Stimulated activated CD4-positive, alpha-beta T cell treated with anti-CD3 and anti-CD28 coated beads, Interleukin-12 subunit alpha, Interleukin-12 subunit beta, amount 100 ng/mL, for 24 hours (primary cell): ENCODE data around the gene PRDX1.

Experiments used
- DNase-seq, 2 experiments: peaks; one replicate each; pipeline ENCODE4 v3.0.0-alpha.2; 2020; ENCODE audit warnings: low read depth in 2 of 2

PRDX1 gene

DNA sequence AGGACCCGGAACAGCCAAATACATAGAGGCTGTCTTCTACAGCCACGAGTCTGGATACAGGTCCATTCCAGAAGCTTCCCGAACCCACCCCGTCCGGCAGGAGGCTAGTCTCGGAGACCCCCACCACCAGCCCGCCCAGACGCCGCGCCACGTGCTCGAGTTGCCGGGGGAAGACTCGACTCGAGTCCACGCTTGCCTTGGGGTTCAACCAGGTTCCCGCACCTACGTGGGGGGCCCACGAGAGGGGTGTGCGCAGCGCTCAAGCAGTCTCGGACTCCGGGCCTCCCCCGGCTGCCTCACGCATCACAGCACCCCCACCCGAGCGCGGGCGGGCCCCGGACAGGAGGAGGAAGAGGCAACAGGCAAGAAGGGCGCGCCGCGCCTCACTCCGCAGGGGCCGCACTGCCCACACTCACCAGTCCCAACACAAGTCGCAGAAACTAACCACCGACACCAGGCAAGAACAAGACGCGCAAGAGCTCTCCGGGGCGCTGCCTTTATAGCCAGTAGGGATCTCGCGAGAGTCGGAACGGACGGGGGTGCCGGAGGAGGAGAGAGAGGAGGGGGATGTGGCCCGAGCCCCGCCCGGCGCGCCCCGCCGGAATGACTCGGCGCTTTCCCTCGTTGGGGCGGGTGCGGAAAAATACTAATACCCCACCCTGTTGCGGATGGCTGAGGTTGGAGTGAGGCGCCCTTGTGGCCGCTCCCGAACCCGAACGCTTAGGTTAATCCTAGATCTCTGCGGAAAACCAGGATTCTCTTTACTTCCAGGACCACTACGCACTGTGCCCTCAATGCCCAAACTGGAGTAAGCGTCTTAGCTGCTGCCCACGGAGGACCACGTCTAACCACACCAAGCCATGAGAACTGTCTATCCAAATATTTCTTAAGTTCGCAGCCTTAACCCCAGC lies at the start of gene PRDX1:
Gene PRDX1 (minus strand): TSS at position 472 of the 911 bp plus-strand sequence. CDS start 2,841 bp downstream, outside the sequence.
- DNase-seq, result peak; percentile 97 to 99

DNA sequence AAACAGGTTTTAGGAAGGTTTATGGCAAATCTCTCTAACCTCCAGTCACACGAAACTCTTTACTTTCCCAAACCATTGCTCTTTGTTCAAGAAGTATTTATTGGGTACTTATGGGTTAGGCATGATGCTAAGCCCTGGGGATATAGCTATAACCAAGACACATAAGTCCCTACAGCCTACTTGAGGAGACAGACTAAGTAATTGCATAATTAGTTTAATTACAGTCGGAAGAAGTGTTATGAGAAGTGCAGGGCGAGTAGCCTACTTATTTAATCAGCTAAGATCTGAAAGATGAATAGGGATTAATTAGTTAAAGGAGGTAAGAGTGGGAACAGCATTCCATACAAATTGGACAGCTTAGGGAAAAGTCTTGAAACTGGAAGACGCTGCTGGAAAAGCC lies 48.9 kb upstream of the PRDX1 start:
- DNase-seq, result no peak

DNA sequence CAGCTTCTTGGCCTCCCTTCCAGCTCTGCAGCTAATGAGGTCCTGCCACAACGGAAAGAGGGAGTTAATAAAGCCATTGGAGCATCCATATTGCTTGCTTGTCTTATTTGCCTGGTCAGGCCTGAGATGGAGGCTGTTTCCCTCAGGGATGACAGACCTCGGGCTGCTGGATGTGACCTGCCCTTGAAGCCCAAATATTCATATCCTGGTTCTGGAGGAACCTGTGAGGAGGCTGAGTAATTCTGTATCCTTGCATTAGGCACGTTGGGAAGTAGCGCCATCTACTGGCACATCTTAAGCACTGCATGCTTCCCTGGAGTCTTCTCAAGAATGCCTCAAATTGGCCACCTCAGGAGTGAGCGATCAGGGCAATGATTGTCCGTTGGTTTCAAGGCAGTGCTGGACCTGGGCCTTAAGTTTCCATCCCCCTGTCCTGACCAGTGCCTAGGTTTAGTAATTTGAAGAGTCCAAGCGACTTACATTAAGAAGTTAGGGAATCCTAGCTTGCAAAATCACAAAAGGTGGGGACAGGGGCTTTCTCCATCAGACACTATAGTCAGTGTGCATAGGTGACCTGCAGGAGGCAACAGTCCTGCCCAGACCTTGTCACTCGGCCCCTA lies 48.4 kb upstream of the PRDX1 start:
- DNase-seq, result peak; percentile 47 to 51

DNA sequence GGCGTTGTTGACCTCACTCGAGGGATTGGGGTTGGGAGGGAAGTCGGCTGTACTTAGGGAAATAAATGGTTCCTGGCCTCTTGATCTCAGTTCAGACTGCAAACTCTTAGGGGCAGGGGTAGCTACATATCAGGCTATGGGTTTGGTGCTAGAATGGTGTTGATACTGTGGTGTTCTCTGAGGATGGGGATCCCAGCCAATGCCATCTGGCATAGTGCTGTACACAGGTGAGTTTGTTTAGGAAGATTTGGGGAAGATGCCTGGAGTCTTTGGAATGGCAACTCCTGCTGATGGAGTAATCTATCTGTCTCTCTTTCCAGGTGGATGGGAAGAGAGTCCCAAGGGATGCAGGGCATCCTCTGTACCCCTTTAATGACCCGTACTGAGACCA lies 47.9 kb upstream of the PRDX1 start:
- no peak for DNase-seq

DNA sequence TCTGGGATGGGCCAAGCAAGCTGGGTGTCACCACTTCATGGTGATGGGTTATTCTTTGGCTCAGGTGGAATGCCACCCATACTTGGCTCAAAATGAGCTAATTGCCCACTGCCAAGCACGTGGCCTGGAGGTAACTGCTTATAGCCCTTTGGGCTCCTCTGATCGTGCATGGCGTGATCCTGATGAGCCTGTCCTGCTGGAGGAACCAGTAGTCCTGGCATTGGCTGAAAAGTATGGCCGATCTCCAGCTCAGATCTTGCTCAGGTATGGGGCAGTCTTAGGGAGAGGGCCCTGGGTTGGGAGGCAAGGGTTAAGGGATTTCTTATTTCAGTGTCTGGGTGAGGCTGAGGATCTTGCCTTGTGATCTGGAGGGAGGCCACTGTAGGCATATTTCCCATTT lies 46.7 kb upstream of the PRDX1 start:
- DNase-seq, result no peak

DNA sequence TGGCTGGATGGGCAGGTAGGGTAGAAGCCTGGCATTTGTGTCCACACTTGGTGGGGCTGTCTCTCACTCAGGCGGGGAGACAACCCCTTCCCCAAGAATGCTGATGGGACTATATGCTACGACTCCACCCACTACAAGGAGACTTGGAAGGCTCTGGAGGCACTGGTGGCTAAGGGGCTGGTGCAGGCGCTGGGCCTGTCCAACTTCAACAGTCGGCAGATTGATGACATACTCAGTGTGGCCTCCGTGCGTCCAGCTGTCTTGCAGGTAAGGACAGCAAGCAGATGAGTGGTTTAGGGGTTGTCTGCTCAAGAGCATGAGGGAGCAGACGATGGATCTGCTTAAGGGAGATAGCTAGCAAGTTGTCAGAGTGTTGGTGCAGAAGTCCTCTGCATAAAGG lies 46.2 kb upstream of the PRDX1 start:
- DNase-seq, result no peak

DNA sequence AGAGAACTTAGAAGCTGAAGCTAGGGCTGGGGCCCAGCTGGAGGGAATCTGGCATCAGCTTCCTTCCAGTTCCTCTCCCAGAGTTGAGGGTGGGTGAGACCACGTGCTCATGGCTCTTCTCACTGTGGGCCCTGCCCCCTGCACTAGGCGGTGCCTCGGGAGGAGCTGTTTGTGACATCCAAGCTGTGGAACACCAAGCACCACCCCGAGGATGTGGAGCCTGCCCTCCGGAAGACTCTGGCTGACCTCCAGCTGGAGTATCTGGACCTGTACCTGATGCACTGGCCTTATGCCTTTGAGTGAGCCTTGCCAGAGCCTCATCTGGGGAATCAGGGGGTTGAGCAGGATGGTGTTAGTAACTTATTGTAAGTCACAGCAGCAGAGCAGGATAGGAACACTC lies 45.0 kb upstream of the PRDX1 start:
- no peak for DNase-seq

DNA sequence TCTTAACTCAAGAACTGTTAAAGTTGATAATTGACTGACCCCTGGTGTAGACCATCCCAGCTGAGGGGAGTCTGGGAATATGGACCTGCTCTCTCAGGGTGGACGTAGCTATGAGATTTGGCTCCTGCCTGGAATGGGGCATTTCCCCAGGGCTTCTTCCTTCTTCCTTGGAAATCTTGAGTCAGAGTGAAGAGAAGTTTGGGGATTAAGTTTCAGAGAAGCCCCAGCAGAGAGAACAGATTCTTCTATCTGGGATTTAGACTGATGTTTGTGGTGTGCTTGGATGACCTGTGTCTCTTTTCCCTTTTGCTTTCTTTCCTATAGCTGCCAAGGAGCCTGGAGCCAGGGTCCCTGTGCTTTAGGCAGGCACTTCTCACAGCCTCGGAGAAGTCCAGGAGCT lies 42.2 kb upstream of the PRDX1 start:
- DNase-seq, result no peak

DNA sequence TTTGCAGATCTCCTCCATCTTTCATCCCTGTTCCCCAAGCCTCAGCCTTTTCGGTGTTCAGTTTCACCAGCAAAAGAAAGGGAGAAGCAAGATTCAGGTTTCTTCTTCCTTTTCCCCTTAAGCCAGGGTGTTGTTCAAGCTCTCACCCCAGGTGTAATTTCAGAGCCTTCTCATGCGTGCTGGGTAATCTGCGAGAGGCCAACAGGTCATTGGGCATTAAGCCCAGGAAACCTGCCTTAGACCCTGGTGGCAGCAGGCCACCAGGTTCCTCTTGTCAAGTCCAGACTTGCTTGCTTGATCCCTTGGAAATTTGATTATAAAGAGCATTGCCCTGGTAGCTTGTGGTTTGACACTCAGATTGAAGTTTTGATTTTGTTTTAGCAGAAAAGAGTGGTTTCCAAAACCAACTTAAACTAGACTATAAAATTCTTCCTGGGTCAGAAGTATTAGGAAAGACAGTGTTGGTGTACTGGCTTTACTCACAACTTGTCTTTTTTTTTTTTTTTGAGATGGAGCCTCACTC lies 35.8 kb upstream of the PRDX1 start:
- no peak for DNase-seq

DNA sequence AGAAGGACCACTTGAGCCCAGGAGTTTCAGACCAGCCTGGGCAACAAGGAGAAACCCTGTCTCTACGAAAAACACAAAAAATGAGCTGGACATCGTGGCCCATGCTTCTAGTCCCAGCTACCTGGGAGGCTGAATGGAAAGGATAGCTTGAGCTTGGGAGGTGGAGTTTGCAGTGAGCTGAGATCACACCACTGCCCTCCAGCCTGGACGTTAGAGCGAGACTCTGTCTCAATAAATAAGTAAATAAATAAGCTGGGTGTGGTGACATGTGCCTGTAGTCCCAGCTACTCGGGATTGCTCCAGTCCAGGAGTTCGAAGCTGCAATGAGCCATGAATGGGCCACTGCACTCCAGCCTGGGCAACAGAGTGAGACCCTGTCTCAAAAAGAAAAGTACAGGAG lies 32.5 kb upstream of the PRDX1 start:
- no peak for DNase-seq

DNA sequence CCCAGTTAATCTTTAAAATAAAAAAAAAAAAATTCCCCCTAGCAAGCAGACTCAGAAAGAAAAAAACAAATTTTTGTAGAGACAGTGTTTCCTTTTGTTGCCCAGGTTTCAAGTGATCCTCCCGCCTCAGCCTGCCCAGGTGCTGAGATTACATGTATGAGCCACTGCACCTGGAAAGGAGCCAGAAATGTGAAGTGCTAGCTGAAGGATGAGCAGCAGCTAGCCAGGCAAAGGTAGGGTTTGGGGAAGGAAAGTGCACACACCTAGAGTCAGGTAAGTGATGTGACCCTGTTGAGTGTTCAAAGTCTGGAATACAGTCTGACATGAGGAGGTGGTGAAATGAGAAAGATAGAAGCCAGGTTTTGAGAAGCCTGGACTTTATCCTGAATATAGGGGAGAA lies 30.6 kb upstream of the PRDX1 start:
- DNase-seq, result no peak

DNA sequence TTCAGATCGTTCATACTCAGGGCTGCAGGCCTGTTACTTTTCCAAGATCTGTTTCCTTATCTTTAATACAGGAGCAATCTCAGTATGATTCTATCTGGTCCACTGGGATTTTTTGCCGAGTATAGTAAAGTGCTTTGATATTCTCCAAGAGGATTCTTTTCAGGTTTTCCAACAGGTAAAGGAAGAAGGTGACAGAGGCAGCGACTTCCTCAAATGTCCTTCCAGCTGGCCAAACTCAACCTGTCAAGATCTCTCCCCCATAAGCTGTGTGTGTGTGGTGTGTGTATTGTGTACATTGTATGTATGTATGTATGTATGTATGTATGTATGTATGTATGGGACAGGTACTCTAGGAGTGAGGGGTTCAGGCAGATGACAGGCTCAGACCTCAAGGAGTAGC lies 30.0 kb upstream of the PRDX1 start:
- DNase-seq, result no peak

DNA sequence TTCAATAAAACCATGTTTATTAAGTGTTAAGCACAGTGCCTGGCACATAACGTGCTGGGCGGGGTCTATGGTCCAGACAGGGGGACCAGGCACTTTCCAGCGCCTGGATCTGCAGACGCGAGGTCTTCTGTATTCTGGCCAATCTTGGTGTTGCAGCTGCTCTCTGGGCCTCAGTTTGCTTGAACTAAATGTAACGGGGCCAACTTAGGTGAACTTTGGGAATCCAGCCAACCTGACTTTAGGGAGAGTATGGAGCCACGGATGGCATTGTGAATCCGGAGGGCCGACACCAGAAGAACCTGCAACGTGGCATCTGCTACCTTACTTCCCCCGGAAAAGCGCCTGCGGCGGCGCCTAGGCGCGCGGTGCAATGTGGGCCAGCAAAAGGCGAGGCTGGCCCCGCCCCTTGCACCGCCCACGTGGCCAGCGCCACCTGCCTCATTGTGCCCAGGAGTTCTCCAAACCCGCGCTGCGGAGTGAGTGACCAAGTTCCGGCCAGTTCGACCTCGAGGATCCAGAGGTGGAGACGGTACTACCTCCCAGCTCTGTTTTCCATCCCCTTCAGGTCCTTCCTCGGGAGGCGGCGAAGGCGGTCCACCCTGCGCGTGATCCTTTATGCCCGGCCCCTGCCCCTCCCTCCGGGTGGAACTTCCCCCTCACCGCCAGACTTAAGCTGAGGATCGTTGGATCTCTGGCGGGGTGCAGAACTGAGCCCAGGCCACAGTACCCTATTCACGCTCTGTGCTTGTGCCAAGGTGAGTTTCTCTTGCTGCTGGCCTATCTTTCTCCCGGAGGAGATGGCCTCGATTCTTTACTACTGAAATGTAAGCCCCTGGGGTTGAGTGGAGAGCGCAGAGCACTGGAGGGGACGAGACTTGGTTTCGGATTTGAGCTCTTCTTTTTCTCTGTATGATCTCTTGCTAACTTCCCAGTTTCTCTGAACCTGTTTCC lies 29.0 kb upstream of the PRDX1 start, which contains the start of gene AKR1A1:
Gene AKR1A1 (plus strand): TSS at position 426 of the 951 bp plus-strand sequence. CDS start 10,969 bp downstream, outside the sequence.
- peak; percentile 83 to 85 for DNase-seq

DNA sequence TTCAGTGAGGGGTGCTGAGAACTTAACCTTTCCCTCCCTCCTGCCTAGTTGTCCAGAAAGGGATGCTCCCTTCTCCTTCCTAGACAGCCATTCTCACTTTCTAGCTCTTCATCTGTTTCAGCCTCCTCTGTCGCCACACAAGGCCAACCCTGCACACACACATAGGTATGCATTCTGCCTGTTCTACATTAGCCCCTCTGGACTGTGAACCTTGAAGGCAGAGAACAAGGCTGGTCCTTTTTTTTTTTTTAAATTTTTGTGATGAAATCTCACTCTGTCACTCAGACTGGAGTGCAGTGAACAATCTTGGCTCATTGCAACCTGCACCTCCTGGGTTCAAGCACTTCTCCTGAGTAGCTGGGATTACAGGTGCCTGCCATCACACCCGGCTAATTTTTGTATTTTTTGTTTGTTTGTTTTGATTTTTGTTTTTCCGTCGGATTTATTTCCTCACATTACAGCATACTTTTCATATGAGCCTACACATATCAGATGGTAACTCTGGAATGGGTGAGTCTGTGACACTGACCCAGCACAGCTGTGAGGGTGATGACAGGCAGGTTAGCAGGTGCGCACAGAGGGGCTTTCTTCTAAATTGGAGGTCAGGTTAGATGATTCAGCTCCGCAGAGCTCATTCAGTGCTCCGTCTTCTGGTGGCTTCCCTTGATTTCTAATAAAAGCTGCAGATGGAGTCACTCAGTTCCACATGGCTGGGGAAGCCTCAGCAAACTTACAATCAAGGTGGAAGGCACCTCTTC lies 24.0 kb upstream of the PRDX1 start:
- DNase-seq, result no peak

DNA sequence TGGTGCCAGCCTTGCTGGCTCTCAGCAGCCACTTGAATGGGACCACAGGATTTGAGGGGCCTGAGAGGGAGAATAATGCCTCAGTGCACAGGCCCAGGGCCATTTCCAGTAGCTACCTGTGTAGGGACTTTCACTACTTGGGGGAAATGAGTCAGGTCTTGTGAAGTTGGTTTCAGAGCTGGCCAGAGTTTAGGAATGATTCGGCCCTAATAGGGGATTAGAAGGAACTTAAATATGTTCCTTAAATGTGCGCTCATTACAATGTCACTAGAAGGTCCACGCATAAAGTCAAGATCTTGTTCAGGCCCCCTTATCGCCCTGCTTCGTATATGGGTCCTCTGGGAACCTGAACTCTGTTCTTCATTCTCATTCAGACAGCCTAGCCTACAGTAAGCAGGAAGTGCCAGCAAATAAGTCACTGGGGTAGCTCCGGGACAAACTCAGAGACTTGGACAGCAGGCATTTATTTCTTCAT lies 23.4 kb upstream of the PRDX1 start:
- no peak for DNase-seq

DNA sequence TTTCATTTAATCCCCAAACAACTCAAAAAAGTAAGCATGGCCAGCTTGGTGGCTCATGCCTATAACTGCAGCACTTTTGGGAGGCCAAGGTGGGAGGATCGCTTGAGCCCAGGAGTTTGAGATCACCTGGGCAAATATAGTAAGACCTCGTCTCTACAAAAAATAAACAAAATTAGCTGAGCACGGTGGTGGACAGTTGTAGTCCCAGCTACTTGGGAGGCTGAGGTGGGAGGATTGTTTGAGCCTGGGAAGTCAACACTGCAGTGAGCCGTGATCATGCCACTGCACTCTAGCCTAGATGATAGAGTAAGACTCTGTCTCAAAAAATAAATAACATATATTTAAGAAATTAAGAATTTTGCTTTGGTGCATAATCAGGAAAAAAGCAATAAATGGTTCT lies 22.8 kb upstream of the PRDX1 start:
- DNase-seq, result no peak

DNA sequence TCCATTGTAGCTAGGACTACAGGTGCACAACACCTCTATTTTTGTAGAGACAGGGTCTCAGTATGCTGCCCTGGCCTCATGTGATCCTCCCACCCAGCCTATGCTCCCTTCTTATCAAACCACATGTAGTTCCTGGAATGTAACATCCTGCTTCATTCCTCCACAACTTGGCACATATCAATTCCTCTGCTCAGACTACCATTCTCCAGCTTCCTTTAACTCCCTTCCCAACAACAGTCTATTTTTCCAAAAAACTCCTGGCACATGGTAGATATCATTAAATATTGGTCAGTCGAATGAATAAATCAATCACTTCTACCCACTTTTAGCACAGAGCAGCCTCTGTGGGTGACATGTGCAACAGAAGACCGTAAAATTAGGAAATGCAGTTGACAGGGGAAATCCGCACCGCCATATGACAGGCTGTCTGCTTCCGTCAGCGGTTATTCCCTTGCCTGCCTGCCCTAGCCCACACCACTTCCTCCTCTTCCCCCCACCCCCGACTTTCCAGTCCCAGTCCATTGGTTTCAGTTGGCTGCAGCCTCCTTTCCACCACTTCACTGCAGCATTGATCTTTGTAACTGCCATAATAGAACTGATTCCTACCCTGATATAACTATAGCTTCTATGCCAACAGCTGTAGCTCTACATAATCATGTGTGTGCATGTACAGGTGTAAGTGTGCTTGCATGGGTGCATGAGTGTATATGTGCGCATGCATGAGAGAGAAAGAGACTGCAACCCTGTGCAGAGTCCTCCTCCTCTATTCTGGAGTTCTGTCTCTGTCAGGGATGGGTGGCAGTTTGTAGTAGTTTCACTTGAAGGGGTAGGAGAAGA lies 22.1 kb upstream of the PRDX1 start:
- peak; percentile 35 to 68 for DNase-seq

DNA sequence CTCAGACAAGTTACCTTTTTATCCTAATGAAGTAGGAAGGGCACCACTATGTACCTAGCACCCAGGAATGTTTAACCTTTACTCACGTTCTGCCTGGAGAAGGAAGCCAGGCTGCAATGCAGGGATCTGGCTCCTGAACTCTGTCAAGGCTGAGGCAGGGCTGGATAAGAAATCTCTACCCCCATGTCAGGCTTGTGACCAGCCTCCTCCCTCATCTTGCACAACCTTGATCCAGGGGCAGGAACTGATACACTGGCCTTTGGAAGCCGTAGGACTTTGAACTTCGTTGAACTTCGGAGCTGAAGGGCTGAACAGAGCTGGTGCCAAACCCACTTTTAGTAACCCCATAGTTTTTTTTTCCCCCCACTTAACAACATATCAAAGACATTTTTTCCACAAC lies 20.9 kb upstream of the PRDX1 start:
- no peak for DNase-seq

DNA sequence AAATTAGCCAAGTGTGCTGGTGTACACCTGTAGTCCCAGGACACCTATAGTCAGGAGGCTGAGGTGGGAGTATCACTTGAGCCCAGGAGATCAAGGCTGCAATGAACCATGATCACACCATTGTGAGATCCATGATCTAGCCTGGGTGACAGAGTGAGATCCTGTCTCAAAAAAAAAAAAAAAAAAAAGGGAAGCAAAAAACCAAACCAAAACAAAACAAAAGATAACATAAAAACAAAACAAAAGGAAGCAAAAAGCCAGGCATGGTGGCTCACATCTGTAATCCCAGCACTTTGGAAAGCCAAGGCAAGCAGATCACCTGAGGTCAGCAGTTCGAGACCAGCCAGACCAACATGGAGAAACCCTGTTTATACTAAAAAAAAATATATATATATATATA lies 19.5 kb upstream of the PRDX1 start:
- no peak for DNase-seq

DNA sequence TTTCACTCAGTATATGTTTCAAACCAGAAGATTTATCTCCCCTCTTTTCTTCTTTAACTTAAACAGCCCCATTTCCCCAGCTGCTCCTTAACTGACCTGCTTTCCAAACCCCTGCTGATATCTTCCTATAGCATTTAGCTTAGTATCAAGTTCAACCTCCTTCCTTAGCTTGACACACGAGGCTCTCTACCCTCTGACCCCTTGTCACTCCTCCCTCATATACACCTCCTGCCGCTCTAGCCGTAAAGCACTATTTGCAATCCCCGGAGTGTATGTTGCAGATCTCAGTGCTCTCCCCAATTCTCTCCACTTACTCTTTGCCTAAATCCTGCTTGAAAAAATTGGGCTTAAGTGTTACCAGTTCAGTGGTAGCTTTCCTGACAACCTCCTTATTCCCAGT lies 15.2 kb upstream of the PRDX1 start:
- DNase-seq, result no peak
